Trophoblast cell (in vitro differentiated cells and primary cell): ENCODE measurements around the gene ADGRL1.

Source experiments
- DNase-seq, 2 donors: peaks; one replicate each; pipeline ENCODE4 v3.0.0-alpha.2; 2016
- H2AFZ ChIP-seq: 2 replicates; pipeline ENCODE4 v1.6.1; 2013; ENCODE audit warnings: low read length, moderate library complexity, mild to moderate bottlenecking; ENCODE audit not compliant: insufficient read depth, poor library complexity
- H2AK5ac ChIP-seq: 2 replicates; pipeline ENCODE4 v1.6.1; 2013; ENCODE audit warnings: mild to moderate bottlenecking, low read length
- H2BK120ac ChIP-seq: 2 replicates; pipeline ENCODE4 v1.6.1; 2013; ENCODE audit warnings: low read length, mild to moderate bottlenecking, moderate library complexity; ENCODE audit not compliant: insufficient read depth, poor library complexity
- H2BK12ac ChIP-seq: 2 replicates; pipeline ENCODE4 v1.6.1; 2013; ENCODE audit warnings: mild to moderate bottlenecking, low read length, moderate library complexity
- H2BK5ac ChIP-seq: 2 replicates; pipeline ENCODE4 v1.6.1; 2013; ENCODE audit warnings: low read length, low read depth, moderate library complexity, mild to moderate bottlenecking; ENCODE audit not compliant: poor library complexity
- H3K14ac ChIP-seq: 2 replicates; pipeline ENCODE4 v1.6.1; 2013; ENCODE audit warnings: mild to moderate bottlenecking, low read length
- H3K18ac ChIP-seq: 2 replicates; pipeline ENCODE4 v1.6.1; 2013; ENCODE audit warnings: mild to moderate bottlenecking, low read length
- H3K23ac ChIP-seq: 2 replicates; pipeline ENCODE4 v1.6.1; 2013; ENCODE audit warnings: low read length
- H3K27ac ChIP-seq: 2 replicates; pipeline ENCODE4 v1.5.1; 2013; ENCODE audit warnings: low read depth, mild to moderate bottlenecking, inconsistent platforms, low read length, moderate library complexity
- H3K27me3 ChIP-seq: 2 replicates; pipeline ENCODE4 v1.6.1; 2013; ENCODE audit warnings: inconsistent platforms, mild to moderate bottlenecking, low read length, moderate library complexity; ENCODE audit not compliant: insufficient read depth
- H3K36me3 ChIP-seq, 2 experiments: 1 replicate in 1 of 2; 2 replicates in 1 of 2; pipeline ENCODE4 v1.6.1; 2013; ENCODE audit warnings: low read length in 2 of 2, mild to moderate bottlenecking in 2 of 2, moderate library complexity in 1 of 2; ENCODE audit not compliant: insufficient read depth in 2 of 2, control insufficient read depth in 1 of 2
- H3K4ac ChIP-seq: 2 replicates; pipeline ENCODE4 v1.6.1; 2013; ENCODE audit warnings: low read depth, mild to moderate bottlenecking, low read length, moderate library complexity
- H3K4me1 ChIP-seq, 2 experiments: 1 replicate in 1 of 2; 2 replicates in 1 of 2; pipeline ENCODE4 v1.6.1; 2013; ENCODE audit warnings: low read length in 2 of 2, mild to moderate bottlenecking in 2 of 2, moderate library complexity in 1 of 2; ENCODE audit not compliant: insufficient read depth in 2 of 2, control insufficient read depth in 1 of 2
- H3K4me2 ChIP-seq: 2 replicates; pipeline ENCODE4 v1.6.1; 2013; ENCODE audit warnings: inconsistent platforms, mild to moderate bottlenecking, low read length, moderate library complexity
- H3K4me3 ChIP-seq: 2 replicates; pipeline ENCODE4 v1.5.1; 2013; ENCODE audit warnings: mild to moderate bottlenecking, low read depth, low read length, inconsistent platforms
- H3K79me1 ChIP-seq: one replicate; pipeline ENCODE4 v1.6.1; 2013; ENCODE audit warnings: low read length
- H3K79me2 ChIP-seq: 2 replicates; pipeline ENCODE4 v1.6.1; 2013; ENCODE audit warnings: low read length, mild to moderate bottlenecking; ENCODE audit not compliant: control insufficient read depth, insufficient read depth, poor library complexity
- H3K9ac ChIP-seq: 2 replicates; pipeline ENCODE4 v1.6.1; 2013; ENCODE audit warnings: mild to moderate bottlenecking, low read length
- H3K9me3 ChIP-seq: 2 replicates; pipeline ENCODE4 v1.6.1; 2013; ENCODE audit warnings: low read depth, mild to moderate bottlenecking, control low read depth, inconsistent platforms, low read length; ENCODE audit not compliant: insufficient read depth
- H4K12ac ChIP-seq: 2 replicates; pipeline ENCODE4 v1.6.1; 2013; ENCODE audit warnings: low read depth, mild to moderate bottlenecking, low read length, moderate library complexity
- H4K8ac ChIP-seq: 2 replicates; pipeline ENCODE4 v1.6.1; 2013; ENCODE audit warnings: low read depth, mild to moderate bottlenecking, low read length, moderate library complexity
- H4K91ac ChIP-seq: one replicate; pipeline ENCODE4 v1.6.1; 2013; ENCODE audit warnings: low read depth, mild to moderate bottlenecking, low read length, moderate library complexity
- WGBS: extraction: QIAGEN DNeasy Blood & Tissue Kit; methylation state at CpG from one replicate; pipeline ENCODE4 v1.1.7; 2013; ENCODE audit warnings: missing lambda C conversion rate; ENCODE audit not compliant: insufficient read length, insufficient coverage; ENCODE audit errors: extremely low coverage; 5-methylcytosine and 5-hydroxymethylcytosine counted together

ADGRL1 gene

DNA sequence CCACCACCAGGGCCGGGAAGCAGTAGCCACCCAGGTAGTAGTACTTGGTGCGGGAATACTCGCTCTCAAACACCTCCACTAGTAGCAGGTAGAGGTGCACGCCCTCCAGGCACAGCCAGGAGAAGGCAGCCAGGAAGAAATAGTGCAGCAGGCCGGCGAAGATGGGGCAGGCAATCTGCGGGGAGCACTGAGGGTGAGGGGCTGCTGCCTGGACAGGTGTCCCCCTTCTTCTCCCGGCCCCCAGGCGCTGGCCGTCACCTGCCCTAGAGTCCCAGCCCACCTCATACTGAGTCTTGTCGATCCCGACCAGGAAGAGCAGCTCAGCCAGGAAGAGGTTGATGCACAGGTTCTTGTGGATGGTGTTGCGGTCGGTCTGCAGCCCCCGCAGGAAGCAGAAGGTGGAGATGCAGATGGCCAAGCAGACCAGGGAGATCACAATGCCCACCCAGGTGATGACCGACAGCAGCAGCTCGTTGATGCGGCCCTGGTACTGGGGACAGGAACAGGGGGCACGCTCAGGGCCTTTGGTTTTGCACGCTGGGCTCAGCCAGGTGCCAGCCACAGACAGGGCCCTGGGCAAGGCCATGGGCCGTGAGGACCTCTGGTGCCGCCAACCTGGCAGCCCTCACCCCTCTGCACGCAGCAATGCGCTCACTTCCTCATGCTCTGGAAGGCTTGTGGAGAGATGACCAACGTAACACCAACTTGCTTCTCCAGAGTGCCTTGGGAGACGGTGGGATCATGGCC lies 48.8 kb downstream of the ADGRL1 start:
- Histone ChIP-seq H3K4me3 (no peak overlapping the region), H3K18ac (no peak overlapping the region), H3K14ac (no peak overlapping the region), H2AFZ (no peak overlapping the region), H4K12ac (no peak overlapping the region), H3K4me1 (no peaks in the 10 kb centered on the region), H3K27ac (no peak overlapping the region), H3K4me2 (no peak overlapping the region), H3K79me1 (no peaks in the 10 kb centered on the region), H2AK5ac (no peak overlapping the region), H2BK12ac (no peak overlapping the region), H3K23ac (no peak overlapping the region), H3K9ac (no peak overlapping the region), H2BK120ac (no peak overlapping the region), H4K91ac (no peak overlapping the region), H2BK5ac (no peak overlapping the region), H3K36me3 (peaks cover 10 to 18% of the 10 kb centered on the region in 2 experiments), H4K8ac (no peak overlapping the region), H3K79me2 (no peaks in the 10 kb centered on the region), H3K27me3 (no peaks in the 10 kb centered on the region), H3K9me3 (no peaks in the 10 kb centered on the region), H3K4ac (no peak overlapping the region)
- no CpG with 5 or more reads among the region's 26 CpGs for WGBS
- DNase-seq: no peak

DNA sequence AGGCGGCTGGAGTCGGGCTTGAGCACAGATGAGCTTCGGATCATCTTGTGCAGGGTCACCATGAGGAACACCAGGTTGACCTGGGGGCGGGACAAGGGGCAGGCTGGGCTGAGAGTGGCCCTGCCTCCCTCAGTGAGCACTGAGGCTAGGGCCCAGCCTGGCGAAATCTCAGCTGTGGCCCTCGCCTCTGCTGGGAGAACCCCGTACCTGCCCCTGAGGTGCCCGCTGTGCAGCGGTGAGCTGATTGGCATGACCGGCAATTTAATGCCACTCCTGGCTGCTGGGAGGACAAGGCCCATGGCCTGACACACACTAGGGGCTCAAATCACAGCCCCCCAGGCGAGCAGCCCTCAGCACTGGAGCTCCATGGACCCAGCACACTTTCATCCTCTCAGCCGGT lies 49.8 kb downstream of the ADGRL1 start:
- H3K4ac ChIP-seq: no peak overlapping the region
- H3K4me3 ChIP-seq: no peak overlapping the region
- no peak overlapping the region for H2BK5ac ChIP-seq
- no peak overlapping the region for H4K8ac ChIP-seq
- H3K27ac ChIP-seq: no peak overlapping the region
- no peaks in the 10 kb centered on the region for H3K27me3 ChIP-seq
- no peak overlapping the region for H2BK120ac ChIP-seq
- H3K23ac ChIP-seq: no peak overlapping the region
- H3K79me1 ChIP-seq: no peaks in the 10 kb centered on the region
- H3K36me3 ChIP-seq: peaks cover 10 to 18% of the 10 kb centered on the region in 2 experiments
- H3K14ac ChIP-seq: no peak overlapping the region
- no peak overlapping the region for H2BK12ac ChIP-seq
- H2AFZ ChIP-seq: no peak overlapping the region
- H2AK5ac ChIP-seq: no peak overlapping the region
- H4K91ac ChIP-seq: no peak overlapping the region
- no CpG with 5 or more reads among the region's 12 CpGs for WGBS
- H3K9me3 ChIP-seq: no peaks in the 10 kb centered on the region
- no peak overlapping the region for H4K12ac ChIP-seq
- no peak overlapping the region for H3K4me2 ChIP-seq
- no peak overlapping the region for H3K9ac ChIP-seq
- no peaks in the 10 kb centered on the region for H3K79me2 ChIP-seq
- DNase-seq: no peak
- H3K18ac ChIP-seq: no peak overlapping the region
- no peaks in the 10 kb centered on the region for H3K4me1 ChIP-seq

DNA sequence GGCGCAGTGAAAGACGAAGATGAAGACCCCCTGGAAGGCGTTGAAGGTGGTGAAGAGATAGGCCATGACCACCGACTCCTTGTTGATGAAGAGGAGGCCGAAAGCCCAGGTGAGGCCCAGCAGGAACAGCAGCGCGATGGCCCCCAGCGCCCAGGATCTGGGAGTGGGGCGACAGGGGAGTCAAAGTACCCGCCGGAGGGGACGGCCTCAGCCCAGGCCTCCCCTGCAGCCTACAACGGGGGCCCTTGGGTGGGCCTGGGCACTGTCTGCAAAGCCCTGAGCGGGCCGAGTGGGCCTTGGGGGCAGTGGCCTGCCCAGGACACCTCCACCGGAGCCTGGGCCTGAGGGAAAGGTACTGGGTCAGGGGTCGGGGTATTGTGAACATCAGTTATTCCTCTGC lies 50.6 kb downstream of the ADGRL1 start:
- no peak overlapping the region for H3K4ac ChIP-seq
- H3K4me1 ChIP-seq: no peaks in the 10 kb centered on the region
- DNase-seq: no peak
- H3K27me3 ChIP-seq: no peaks in the 10 kb centered on the region
- H3K79me1 ChIP-seq: no peaks in the 10 kb centered on the region
- no peak overlapping the region for H3K4me3 ChIP-seq
- H3K9me3 ChIP-seq: no peaks in the 10 kb centered on the region
- H3K27ac ChIP-seq: no peak overlapping the region
- H3K23ac ChIP-seq: no peak overlapping the region
- no peak overlapping the region for H4K12ac ChIP-seq
- H2BK5ac ChIP-seq: no peak overlapping the region
- no peak overlapping the region for H3K9ac ChIP-seq
- H3K36me3 ChIP-seq: peaks cover 10 to 18% of the 10 kb centered on the region in 2 experiments
- WGBS: no CpG with 5 or more reads among the region's 17 CpGs
- no peak overlapping the region for H4K91ac ChIP-seq
- H2AFZ ChIP-seq: no peak overlapping the region
- no peak overlapping the region for H3K4me2 ChIP-seq
- no peak overlapping the region for H3K18ac ChIP-seq
- no peak overlapping the region for H4K8ac ChIP-seq
- no peak overlapping the region for H2BK12ac ChIP-seq
- H3K79me2 ChIP-seq: no peaks in the 10 kb centered on the region
- no peak overlapping the region for H2BK120ac ChIP-seq
- H2AK5ac ChIP-seq: no peak overlapping the region
- H3K14ac ChIP-seq: no peak overlapping the region

DNA sequence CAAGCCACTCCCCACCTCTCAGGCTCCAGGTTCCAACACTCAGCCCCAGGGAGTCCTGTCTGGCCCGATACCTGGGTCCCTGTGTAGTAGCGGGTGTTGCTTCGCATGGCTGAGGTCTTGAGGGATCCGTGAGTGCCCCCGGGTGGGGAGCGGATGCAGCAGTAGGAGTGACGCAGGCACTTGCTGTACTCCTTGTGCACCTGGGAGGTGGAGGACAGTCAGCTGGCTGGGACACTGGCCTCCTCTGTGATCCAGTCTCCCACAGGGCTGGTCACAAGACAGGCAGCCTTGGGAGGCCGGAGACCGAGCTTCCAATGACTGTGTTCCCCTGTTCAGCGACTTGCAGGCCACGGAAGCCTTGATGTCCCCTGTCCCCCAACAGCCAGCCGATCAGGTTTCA lies 53.3 kb downstream of the ADGRL1 start:
- no peaks in the 10 kb centered on the region for H3K79me2 ChIP-seq
- no peak overlapping the region for H2BK120ac ChIP-seq
- H3K36me3 ChIP-seq: peaks cover 8 to 9% of the 10 kb centered on the region in 2 experiments
- H2BK12ac ChIP-seq: no peak overlapping the region
- H2AK5ac ChIP-seq: no peak overlapping the region
- no peak overlapping the region for H3K4me2 ChIP-seq
- H3K14ac ChIP-seq: no peak overlapping the region
- H3K4me1 ChIP-seq: peaks cover 0 to 3% of the 10 kb centered on the region in 2 experiments
- H4K8ac ChIP-seq: no peak overlapping the region
- H3K4me3 ChIP-seq: no peak overlapping the region
- no peak overlapping the region for H2AFZ ChIP-seq
- no peak overlapping the region for H2BK5ac ChIP-seq
- H3K9ac ChIP-seq: no peak overlapping the region
- WGBS: no CpG with 5 or more reads among the region's 12 CpGs
- no peak overlapping the region for H3K4ac ChIP-seq
- no peak overlapping the region for H3K27ac ChIP-seq
- no peak overlapping the region for H3K18ac ChIP-seq
- H3K27me3 ChIP-seq: no peaks in the 10 kb centered on the region
- no peak overlapping the region for H3K23ac ChIP-seq
- no peak for DNase-seq
- no peak overlapping the region for H4K12ac ChIP-seq
- H4K91ac ChIP-seq: no peak overlapping the region
- no peaks in the 10 kb centered on the region for H3K9me3 ChIP-seq
- no peaks in the 10 kb centered on the region for H3K79me1 ChIP-seq
